Fibroblast of gingiva (primary cell): Measurements from ENCODE around the gene CDH11.

Source experiments
- DNase-seq: peaks from one replicate; pipeline ENCODE4 v3.0.0-alpha.2; 2011; ENCODE audit warnings: low read depth

The CDH11 gene

GRCh38 chr16:64977206-64977920 is 144.5 kb downstream of the CDH11 start:
- DNase-seq = peak; percentile 36

GRCh38 chr16:64975821-64976220 is 146.0 kb downstream of the CDH11 start:
- peak; percentile 57 for DNase-seq

- DNase-seq = no peak
Measured at GRCh38 chr16:64974381-64974780, 147.5 kb downstream of the CDH11 start.

- no peak for DNase-seq
Measured at GRCh38 chr16:64973171-64973570, 148.7 kb downstream of the CDH11 start.

- no peak for DNase-seq
Measured at GRCh38 chr16:64971171-64971570, 150.7 kb downstream of the CDH11 start.

- no peak for DNase-seq
Measured at GRCh38 chr16:64969221-64969620, 152.6 kb downstream of the CDH11 start.

GRCh38 chr16:64968539-64968938 is 153.3 kb downstream of the CDH11 start:
- DNase-seq = no peak

GRCh38 chr16:64964126-64964540 is 157.7 kb downstream of the CDH11 start:
- DNase-seq = no peak

GRCh38 chr16:64962786-64963185 is 159.1 kb downstream of the CDH11 start:
- DNase-seq = no peak

GRCh38 chr16:64957246-64957645 is 164.6 kb downstream of the CDH11 start:
- no peak for DNase-seq

GRCh38 chr16:64952177-64952576 is 169.7 kb downstream of the CDH11 start:
- DNase-seq = peak; percentile 82

GRCh38 chr16:64951193-64951592 is 170.7 kb downstream of the CDH11 start:
- no peak for DNase-seq

- no peak for DNase-seq
Measured at GRCh38 chr16:64950731-64951130, 171.1 kb downstream of the CDH11 start.

GRCh38 chr16:64950262-64950661 is 171.6 kb downstream of the CDH11 start:
- DNase-seq = no peak

- no peak for DNase-seq
Measured at GRCh38 chr16:64948056-64948455, 173.8 kb downstream of the CDH11 start.

GRCh38 chr16:64947651-64948050 is 174.2 kb downstream of the CDH11 start:
- DNase-seq = no peak

GRCh38 chr16:64933885-64934284 is 188.0 kb downstream of the CDH11 start:
- DNase-seq = no peak

GRCh38 chr16:64926476-64926875 is 195.4 kb downstream of the CDH11 start:
- DNase-seq = peak; percentile 5

- DNase-seq = peak; percentile 28
Measured at GRCh38 chr16:64925166-64925565, 196.7 kb downstream of the CDH11 start.

GRCh38 chr16:64924086-64924485 is 197.8 kb downstream of the CDH11 start:
- DNase-seq = no peak

GRCh38 chr16:64919929-64920607 is 201.8 kb downstream of the CDH11 start:
- no peak for DNase-seq

GRCh38 chr16:64919141-64919540 is 202.7 kb downstream of the CDH11 start:
- DNase-seq = no peak

- DNase-seq = no peak
Measured at GRCh38 chr16:64916051-64916450, 205.8 kb downstream of the CDH11 start.

- peak; percentile 34 for DNase-seq
Measured at GRCh38 chr16:64910356-64910755, 211.5 kb downstream of the CDH11 start.
